H54 (cell line): ENCODE data around the gene RDH16.
"Not testable (repeated sequence)": the region's sequence is repeated elsewhere in the genome, so short reads cannot be mapped to it uniquely, and the experiment has no call there.

ENCODE experiments used
- DNase-seq: peaks from one replicate; pipeline ENCODE4 v3.0.0; 2011; ENCODE audit warnings: low spot score, mixed read lengths; ENCODE audit not compliant: insufficient read length
- FAIRE-seq: peaks from 3 replicates; lab custom pipeline; 2011; peaks lifted over from hg19 to GRCh38; lab: Jason Lieb, UNC
- POLR2A ChIP-seq: IDR thresholded peaks from 2 replicates; pipeline ENCODE4 v1.6.1; 2011; ENCODE audit warnings: low read depth, mild to moderate bottlenecking, low read length

The RDH16 gene

GRCh38 chr12:56930241-56930640, 27.2 kb downstream of the RDH16 start:
- FAIRE-seq (no peak), DNase-seq (no peak)
- TF ChIP-seq POLR2A = no peak

DNA sequence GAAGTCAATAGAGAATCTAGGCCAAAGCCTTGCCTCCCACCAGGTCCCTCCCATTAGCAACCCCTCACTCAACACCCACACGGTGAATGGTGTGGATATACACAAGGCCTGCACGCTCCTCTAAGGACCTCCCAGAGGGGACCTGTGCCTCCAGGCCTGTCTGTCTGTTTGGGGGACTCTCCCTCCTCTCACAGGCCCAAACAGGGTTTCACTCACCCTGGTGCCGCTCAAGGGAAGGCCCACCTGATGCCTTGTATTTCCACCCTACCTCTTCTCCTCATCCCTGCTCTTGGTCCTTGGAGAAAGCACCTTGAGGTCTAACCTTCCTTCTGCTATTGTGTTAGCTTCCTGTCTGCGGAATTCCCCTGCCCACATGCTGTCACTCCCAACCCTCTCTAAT, 27.6 kb downstream of the RDH16 start:
- FAIRE-seq = no peak

GRCh38 chr12:56928262-56928661, 29.1 kb downstream of the RDH16 start:
- FAIRE-seq (no peak), DNase-seq (no peak)
- TF ChIP-seq POLR2A = no peak

More for the DNA sequence above, 27.6 kb downstream of the RDH16 start:
- no peak for TF ChIP-seq POLR2A
- no peak for DNase-seq

GRCh38 chr12:56927281-56927680, 30.1 kb downstream of the RDH16 start:
- FAIRE-seq (no peak), DNase-seq (no peak)
- TF ChIP-seq POLR2A = no peak

GRCh38 chr12:56922031-56922430, 35.4 kb downstream of the RDH16 start:
- DNase-seq = no peak
- FAIRE-seq = no peak
- no peak for TF ChIP-seq POLR2A

DNA sequence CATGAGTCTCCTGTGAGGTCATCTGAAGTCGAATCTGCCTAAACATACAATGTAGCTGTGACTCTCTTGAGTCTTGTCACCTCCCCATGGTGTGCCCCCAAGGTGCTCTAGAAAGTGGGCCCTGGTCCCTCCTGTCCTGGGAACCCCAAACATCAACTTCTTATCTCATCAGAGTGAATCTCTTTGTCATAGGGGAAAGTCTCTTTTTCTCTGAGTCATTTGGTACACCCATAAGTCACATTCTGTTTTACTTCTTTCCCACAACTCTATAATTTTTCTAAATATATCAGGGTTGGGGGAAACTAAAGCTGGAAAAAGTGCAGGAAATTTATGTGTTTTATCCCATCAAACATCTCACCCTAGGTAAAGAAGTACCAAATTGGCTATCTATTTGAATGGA, 36.1 kb downstream of the RDH16 start:
- FAIRE-seq (no peak), DNase-seq (no peak)
- no peak for TF ChIP-seq POLR2A

DNA sequence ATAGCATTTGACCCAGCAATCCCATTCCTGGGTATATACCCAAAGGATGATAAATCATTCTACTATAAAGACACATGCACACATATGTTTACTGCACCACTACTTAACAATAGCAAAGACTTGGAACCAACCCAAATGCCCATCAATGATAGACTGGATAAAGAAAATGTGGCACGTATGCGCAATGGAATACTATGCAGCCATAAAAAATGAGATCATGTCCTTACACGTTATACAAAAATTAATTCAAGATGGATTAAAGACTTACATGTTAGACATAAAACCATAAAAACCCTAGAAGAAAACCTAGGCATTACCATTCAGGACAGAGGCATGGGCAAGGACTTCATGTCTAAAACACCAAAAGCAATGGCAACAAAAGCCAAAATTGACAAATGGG, 39.3 kb downstream of the RDH16 start:
- not testable (repeated sequence) for FAIRE-seq, DNase-seq

DNA sequence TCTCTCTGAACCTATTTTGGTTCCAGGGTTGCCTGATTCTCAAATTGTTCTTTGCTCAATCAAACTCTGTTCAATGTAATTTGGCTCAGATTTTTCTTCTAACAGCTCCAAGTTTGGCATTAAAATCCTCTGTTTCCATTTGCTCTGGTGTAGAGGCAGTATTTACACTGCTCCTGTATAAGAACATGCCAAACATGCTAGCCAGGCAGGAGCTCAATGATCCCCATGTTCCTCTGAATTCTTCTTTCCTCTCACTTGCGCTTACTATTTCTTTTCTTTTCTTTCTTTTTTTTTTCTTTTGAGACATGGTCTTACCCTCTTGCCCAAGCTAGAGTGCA, 40.4 kb downstream of the RDH16 start:
- no peak for TF ChIP-seq POLR2A
- no peak for FAIRE-seq
- DNase-seq = no peak

GRCh38 chr12:56916296-56916995, 41.0 kb downstream of the RDH16 start:
- FAIRE-seq = no peak
- no peak for TF ChIP-seq POLR2A
- DNase-seq = no peak

GRCh38 chr12:56914724-56915123, 42.7 kb downstream of the RDH16 start:
- DNase-seq (no peak), FAIRE-seq (no peak)
- TF ChIP-seq POLR2A = no peak

DNA sequence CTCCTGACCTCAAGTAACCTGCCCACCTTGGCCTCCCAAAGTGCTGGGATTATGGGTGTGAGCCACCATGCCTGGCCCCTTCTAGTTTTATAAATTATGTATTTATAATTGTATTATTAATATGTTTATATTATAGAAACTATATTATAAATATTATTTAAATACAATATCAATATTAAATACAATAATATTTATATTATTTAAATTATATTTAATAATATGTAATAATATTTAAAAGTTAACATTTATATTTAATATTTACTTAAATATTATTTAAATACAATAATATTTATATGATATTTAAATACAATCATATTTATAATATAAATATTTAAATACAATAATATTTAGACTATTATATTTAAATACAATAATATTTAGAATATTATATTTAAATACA, 43.2 kb downstream of the RDH16 start:
- DNase-seq (no peak), FAIRE-seq (no peak)
- TF ChIP-seq POLR2A = no peak

DNA sequence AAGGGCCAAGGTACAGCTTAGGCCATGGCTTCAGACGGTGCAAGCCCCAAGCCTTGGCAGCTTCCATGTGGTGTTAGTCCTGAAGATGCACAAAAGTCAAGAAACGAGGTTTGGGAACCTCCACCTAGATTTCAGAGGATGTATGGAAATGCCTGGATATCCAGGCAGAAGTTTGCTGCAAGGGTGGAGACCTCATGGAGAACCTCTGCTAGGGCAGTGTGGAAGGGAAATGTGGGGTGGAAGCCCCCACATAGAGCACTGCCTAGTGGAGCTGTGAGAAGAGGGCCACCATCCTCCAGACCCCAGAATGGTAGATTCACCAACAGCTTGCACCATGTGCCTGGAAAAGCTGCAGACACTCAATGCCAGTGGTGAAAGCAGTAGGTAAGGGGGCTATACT, 48.0 kb downstream of the RDH16 start:
- not testable (repeated sequence) for FAIRE-seq

GRCh38 chr12:56908136-56908535, 49.3 kb downstream of the RDH16 start:
- DNase-seq (no peak), FAIRE-seq (no peak)
- no peak for TF ChIP-seq POLR2A

More for the DNA sequence above, 48.0 kb downstream of the RDH16 start:
- not testable (repeated sequence) for DNase-seq

- FAIRE-seq (no peak), DNase-seq (no peak)
- no peak for TF ChIP-seq POLR2A
Measured at GRCh38 chr12:56905852-56906251, 51.6 kb downstream of the RDH16 start.

DNA sequence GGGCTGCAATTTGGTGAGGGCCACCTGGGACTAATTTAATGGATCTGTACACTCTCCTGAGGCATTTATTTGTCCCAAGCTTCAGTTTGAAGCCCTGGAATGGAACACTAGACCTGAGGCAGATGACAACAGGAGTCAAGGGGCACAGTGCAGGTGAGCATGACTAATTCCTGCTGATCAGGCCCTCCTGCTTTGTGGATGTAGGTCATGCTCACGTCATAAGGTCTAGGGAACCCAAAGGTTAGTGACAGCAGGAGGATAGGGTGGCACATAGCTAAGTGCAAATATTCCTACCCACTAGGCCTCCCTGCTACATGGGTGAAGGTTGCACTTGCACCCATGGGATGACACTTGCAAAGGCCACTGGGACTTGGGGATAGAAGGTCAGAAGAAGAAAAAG, 54.0 kb downstream of the RDH16 start:
- DNase-seq (no peak), FAIRE-seq (no peak)
- no peak for TF ChIP-seq POLR2A
